ENCODE results near the gene FAM117B.
"Not testable (repeated sequence)": the region's sequence is repeated elsewhere in the genome, so short reads cannot be mapped to it uniquely, and the experiment has no call there.

The FAM117B gene

DNA sequence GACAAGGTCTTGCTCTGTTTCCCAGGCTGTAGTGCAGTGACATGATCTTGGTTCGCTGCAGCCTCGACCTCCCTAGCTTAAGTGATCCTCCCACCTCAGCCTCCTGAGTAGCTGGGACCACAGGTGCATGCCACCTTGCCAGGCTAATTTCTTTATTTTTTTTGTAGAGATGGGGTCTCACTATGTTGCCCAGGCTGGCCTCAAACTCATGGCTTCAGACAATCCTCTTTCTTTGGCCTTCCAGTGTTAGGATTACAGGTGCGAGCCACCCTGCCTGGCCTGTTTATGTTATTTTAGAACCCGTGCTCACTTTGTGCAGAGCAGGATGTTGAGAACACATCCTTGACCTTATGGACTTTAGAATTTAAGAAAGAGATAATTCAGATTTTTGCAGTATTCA lies 17.4 kb downstream of the FAM117B start:
- H3K4me3 ChIP-seq (ENCODE audit: low read depth, low read length), result no peak overlapping the region
- TF ChIP-seq, protein P1, sequence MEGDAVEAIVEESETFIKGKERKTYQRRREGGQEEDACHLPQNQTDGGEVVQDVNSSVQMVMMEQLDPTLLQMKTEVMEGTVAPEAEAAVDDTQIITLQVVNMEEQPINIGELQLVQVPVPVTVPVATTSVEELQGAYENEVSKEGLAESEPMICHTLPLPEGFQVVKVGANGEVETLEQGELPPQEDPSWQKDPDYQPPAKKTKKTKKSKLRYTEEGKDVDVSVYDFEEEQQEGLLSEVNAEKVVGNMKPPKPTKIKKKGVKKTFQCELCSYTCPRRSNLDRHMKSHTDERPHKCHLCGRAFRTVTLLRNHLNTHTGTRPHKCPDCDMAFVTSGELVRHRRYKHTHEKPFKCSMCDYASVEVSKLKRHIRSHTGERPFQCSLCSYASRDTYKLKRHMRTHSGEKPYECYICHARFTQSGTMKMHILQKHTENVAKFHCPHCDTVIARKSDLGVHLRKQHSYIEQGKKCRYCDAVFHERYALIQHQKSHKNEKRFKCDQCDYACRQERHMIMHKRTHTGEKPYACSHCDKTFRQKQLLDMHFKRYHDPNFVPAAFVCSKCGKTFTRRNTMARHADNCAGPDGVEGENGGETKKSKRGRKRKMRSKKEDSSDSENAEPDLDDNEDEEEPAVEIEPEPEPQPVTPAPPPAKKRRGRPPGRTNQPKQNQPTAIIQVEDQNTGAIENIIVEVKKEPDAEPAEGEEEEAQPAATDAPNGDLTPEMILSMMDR (IDR thresholded peaks at IDR 0.05; ENCODE audit: low read depth, low read length, missing control alignments), result no peak
- no peak for DNase-seq (ENCODE audit: low read depth)
- in situ Hi-C loops (cut with HindIII; ENCODE audit: low sequenced_read_pairs), result no loop called here

DNA sequence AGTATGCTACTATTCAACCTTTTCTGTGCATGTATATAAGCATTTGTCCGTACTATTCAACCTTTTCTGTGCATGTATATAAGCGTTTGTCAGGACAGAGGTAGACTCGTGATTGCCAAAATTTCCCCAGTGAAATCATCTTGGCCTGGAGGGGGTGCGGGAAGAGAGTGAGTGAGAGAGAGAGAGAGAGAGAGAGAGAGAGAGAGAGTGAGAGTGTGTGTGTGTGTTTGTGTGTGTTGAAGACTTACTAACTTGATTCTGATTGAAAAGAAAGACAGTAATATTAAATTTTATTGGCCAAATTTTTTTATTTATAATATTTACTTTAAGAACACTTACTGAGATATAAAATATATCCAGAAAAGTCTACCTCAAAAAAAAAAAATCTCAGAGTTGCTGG lies 19.1 kb downstream of the FAM117B start:
- in situ Hi-C loops (cut with HindIII; ENCODE audit: low sequenced_read_pairs), result no loop called here
- no peak for DNase-seq (ENCODE audit: low read depth)
- TF ChIP-seq, protein P1 (IDR thresholded peaks at IDR 0.05; ENCODE audit: low read depth, low read length, missing control alignments), result no peak
- H3K4me3 ChIP-seq (ENCODE audit: low read depth, low read length), result no peak overlapping the region

DNA sequence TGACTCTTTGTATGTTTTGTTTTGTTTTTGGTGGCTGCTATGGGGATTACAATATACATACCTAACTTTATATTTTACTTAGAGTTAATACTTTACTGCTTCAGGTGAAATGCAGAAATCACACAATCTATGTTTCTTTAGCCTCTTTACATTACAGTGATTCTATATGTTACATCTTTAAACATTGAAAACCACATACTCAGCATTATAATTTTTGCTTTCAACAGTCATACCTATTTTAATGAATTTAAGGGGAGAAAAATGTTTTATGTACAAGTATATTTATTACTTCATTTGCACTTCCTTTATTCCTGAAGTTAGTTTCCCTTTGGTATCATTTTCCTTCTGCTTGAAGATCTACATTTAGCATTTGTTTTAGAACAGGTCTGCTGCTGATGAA lies 23.1 kb downstream of the FAM117B start:
- no peak for DNase-seq (ENCODE audit: low read depth)
- TF ChIP-seq, protein P1 (IDR thresholded peaks at IDR 0.05; ENCODE audit: low read depth, low read length, missing control alignments), result no peak
- no peak overlapping the region for H3K4me3 ChIP-seq (ENCODE audit: low read depth, low read length)
- in situ Hi-C loops (cut with HindIII; ENCODE audit: low sequenced_read_pairs), result no loop called here

DNA sequence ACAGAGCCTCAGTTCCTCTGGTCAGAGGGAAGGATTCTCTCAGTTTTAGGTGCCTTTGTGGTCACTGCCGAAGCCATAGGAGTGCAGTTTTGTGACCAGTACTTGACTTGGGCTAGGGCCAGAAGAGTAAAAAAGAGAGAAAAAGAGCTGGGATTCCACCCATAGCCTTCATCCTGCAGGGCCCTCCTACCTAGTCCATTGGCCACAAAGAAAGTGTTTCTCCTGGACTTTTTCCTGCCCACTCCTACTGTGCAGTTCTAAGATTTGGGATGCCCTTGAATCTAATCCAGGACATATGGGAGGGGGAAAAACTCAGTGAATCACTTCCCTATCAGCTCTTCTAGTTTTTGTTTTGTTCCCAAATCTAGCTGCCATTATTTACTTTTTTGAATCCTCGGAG lies 26.0 kb downstream of the FAM117B start:
- H3K4me3 ChIP-seq (ENCODE audit: low read depth, low read length), result no peak overlapping the region
- TF ChIP-seq, protein P1 (IDR thresholded peaks at IDR 0.05; ENCODE audit: low read depth, low read length, missing control alignments), result no peak
- DNase-seq (ENCODE audit: low read depth), result no peak
- in situ Hi-C loops (cut with HindIII; ENCODE audit: low sequenced_read_pairs), result no loop called here

DNA sequence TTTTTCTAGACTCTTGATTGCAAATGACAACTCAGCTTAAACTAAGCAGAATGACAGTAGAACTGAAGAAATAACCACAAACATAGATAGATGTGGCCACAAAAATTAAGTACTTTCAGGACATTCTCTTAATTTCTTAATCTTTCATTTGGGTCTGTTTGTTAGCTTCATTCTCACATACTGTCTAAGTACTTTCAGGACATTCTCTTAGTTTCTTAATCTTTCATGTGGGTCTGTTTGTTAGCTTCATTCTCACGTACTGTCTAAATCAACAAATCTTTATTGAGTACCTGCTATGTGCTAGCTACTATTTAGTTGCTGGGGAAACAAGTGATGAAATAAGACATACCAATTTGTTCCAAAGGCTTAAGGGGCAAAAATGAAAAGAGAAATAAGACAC lies 35.1 kb downstream of the FAM117B start:
- DNase-seq (ENCODE audit: low read depth), result no peak
- in situ Hi-C loops (cut with HindIII; ENCODE audit: low sequenced_read_pairs), result no loop called here
- no peak overlapping the region for H3K4me3 ChIP-seq (ENCODE audit: low read depth, low read length)
- TF ChIP-seq, protein P1 (IDR thresholded peaks at IDR 0.05; ENCODE audit: low read depth, low read length, missing control alignments), result no peak

DNA sequence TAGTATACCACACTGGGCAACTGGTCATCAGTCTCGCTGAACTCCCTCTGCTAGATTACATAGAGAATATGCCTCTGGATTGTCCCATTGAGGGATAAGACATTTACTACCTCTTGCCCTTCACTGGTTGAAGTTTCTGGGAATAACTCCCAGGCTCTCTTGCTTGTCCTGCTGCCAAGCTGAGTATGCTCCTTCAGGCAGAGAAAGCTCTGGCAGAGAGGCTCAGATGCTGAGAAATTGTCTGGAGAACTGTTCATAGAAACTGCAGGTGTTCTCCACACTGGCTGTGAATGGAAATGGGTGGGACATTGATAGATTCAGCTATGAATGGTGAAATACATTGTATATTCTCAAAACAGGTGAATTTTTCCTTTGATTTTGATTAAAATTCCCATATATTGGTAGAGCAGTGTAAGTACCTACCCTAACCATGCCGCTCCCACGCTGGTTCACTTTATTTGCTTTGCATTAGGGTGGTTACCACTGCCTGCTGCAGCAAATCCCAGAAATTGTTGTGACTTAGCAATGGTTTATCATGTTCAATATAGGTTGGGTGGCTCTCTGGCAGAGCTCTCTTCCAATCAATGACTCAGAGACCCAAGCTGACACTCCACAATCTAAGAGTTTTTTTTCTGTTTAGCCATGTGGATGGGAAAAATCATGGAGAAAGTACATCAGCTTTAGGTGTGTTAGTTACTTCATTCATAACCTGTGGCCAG lies 36.7 kb downstream of the FAM117B start:
- in situ Hi-C loops (cut with HindIII; ENCODE audit: low sequenced_read_pairs), result no loop called here
- peak; percentile 6 for DNase-seq (ENCODE audit: low read depth)
- H3K4me3 ChIP-seq (ENCODE audit: low read depth, low read length), result no peak overlapping the region
- TF ChIP-seq, protein P1 (IDR thresholded peaks at IDR 0.05; ENCODE audit: low read depth, low read length, missing control alignments), result no peak

DNA sequence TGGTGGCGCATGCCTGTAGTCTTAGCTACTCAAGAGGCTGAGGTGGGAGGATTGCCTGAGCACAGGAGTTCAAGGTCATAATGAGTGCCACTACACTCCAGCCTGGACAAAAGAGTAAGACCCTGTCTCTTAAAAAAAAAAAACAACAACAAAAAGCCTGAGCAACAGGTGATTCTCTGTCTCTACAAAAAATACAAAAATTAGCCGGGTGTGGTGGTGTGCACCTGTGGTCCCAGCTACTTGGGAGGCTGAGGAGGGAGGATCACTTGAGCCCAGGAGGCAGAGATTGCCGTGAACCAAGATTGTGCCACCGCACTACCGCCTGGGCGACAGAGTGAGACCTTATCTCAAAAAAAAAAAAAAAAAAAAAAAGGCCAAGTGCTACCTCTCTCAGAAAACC lies 40.3 kb downstream of the FAM117B start:
- H3K4me3 ChIP-seq (ENCODE audit: low read depth, low read length); in situ Hi-C loops (cut with HindIII; ENCODE audit: low sequenced_read_pairs); DNase-seq (ENCODE audit: low read depth): not testable (repeated sequence)
